OCI-LY3 (cell line): ENCODE results near the gene CSPG4.
A peak's percentile ranks its signal among the peaks of the same experiment; 100 is the strongest.
"Not testable (repeated sequence)": the region's sequence is repeated elsewhere in the genome, so short reads cannot be mapped to it uniquely, and the experiment has no call there.

Experiments
- H2AFZ ChIP-seq: fragments of 200-600, 300-600 bp; shearing (Covaris generic); 2 replicates; pipeline ENCODE4 v1.6.0; 2014; ENCODE audit warnings: antibody characterized with exemption, low read depth, low read length
- H3K27ac ChIP-seq: fragments of 200-600, 300-600 bp; sonication (generic); 2 replicates; pipeline ENCODE4 v1.5.1; 2014; ENCODE audit warnings: mild to moderate bottlenecking, low read length, moderate library complexity, mixed read lengths
- H3K27me3 ChIP-seq: fragments of 200-600, 300-600 bp; sonication (generic); 2 replicates; pipeline ENCODE4 v1.6.1; 2014; ENCODE audit warnings: low read depth, low read length, mixed read lengths
- H3K36me3 ChIP-seq: fragments of 200-600, 300-600 bp; sonication (generic); replicated peaks from 2 replicates; pipeline ENCODE3; 2014; ENCODE audit warnings: low read depth, low read length, mixed read lengths
- H3K4me1 ChIP-seq: fragments of 300-600, 200-600 bp; sonication (generic); 2 replicates; pipeline ENCODE4 v1.6.1; 2014; ENCODE audit warnings: low read length, mixed read lengths
- H3K4me2 ChIP-seq: fragments of 200-600, 300-600 bp; sonication (generic); 2 replicates; pipeline ENCODE4 v1.6.1; 2014; ENCODE audit warnings: low read length, mixed read lengths
- H3K4me3 ChIP-seq: fragments of 300-600, 200-600 bp; sonication (generic); 2 replicates; pipeline ENCODE4 v1.5.1; 2014; ENCODE audit warnings: antibody characterized with exemption, mild to moderate bottlenecking, low read length, moderate library complexity
- H3K79me2 ChIP-seq: fragments of 300-600, 200-600 bp; shearing (Covaris generic); 2 replicates; pipeline ENCODE4 v1.6.1; 2014; ENCODE audit warnings: mild to moderate bottlenecking, low read length, mixed read lengths
- H3K9ac ChIP-seq: fragments of 300-600, 200-600 bp; shearing (Covaris generic); 2 replicates; pipeline ENCODE4 v1.6.0; 2014; ENCODE audit warnings: mild to moderate bottlenecking, low read length, moderate library complexity
- H3K9me3 ChIP-seq: fragments of 200-600, 300-600 bp; shearing (Covaris generic); 2 replicates; pipeline ENCODE4 v1.6.1; 2014; ENCODE audit warnings: low read length, mixed read lengths; ENCODE audit not compliant: insufficient read depth
- H4K20me1 ChIP-seq: fragments of 200-600, 300-600 bp; sonication (generic); 2 replicates; pipeline ENCODE4 v1.6.1; 2016; ENCODE audit warnings: low read length, mixed read lengths; ENCODE audit not compliant: insufficient read depth
- EZH2phosphoT487 ChIP-seq: fragments of 200-600 bp; shearing (Covaris generic); IDR thresholded peaks from 2 replicates; pipeline ENCODE4 v1.6.1; 2018; ENCODE audit warnings: antibody characterized with exemption, mixed run types, low read depth
- TF ChIP-seq, protein P1 (sequence below): fragments of 200-600, 300-600 bp; sonication (generic); IDR thresholded peaks from 2 replicates; pipeline ENCODE4 v1.5.1; 2014; ENCODE audit warnings: antibody characterized with exemption, low read length, low read depth

Gene CSPG4

DNA sequence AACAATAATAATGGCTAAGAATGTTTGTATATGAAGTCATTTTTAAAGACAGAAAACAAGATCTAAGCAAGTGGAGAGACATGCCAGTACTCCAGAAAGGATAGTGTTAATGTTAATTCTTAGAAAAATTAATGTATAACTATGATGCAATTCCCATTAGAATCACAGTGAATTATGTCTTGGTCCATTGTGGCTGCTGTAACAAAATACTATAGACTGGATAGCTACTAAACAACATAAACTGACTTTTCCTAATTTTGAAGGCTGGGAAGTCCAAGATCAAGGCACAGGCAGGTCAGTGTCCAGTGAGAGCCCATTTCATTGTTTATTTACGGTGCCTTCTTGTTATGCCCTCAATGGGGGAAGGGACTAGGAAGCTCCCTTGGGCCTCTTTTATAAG is 32.7 kb upstream of the CSPG4 start:
- no peak overlapping the region for H3K4me2 ChIP-seq
- peaks cover 4% of the 10 kb centered on the region; the same call in 1 of the 2 replicates for H3K27me3 ChIP-seq
- no peaks in the 10 kb centered on the region for H3K36me3 ChIP-seq
- no peaks in the 10 kb centered on the region for H4K20me1 ChIP-seq
- TF ChIP-seq, protein P1, sequence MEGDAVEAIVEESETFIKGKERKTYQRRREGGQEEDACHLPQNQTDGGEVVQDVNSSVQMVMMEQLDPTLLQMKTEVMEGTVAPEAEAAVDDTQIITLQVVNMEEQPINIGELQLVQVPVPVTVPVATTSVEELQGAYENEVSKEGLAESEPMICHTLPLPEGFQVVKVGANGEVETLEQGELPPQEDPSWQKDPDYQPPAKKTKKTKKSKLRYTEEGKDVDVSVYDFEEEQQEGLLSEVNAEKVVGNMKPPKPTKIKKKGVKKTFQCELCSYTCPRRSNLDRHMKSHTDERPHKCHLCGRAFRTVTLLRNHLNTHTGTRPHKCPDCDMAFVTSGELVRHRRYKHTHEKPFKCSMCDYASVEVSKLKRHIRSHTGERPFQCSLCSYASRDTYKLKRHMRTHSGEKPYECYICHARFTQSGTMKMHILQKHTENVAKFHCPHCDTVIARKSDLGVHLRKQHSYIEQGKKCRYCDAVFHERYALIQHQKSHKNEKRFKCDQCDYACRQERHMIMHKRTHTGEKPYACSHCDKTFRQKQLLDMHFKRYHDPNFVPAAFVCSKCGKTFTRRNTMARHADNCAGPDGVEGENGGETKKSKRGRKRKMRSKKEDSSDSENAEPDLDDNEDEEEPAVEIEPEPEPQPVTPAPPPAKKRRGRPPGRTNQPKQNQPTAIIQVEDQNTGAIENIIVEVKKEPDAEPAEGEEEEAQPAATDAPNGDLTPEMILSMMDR, result no peak
- TF ChIP-seq EZH2phosphoT487, result no peak
- H3K79me2 ChIP-seq, result no peaks in the 10 kb centered on the region
- no peaks in the 10 kb centered on the region for H3K9me3 ChIP-seq
- 0 out of 2 replicates have a peak, but pooled peaks cover 2% of the 10 kb centered on the region for H3K4me1 ChIP-seq
- no peak overlapping the region for H3K9ac ChIP-seq
- no peak overlapping the region for H3K4me3 ChIP-seq
- H2AFZ ChIP-seq, result no peak overlapping the region
- no peak overlapping the region for H3K27ac ChIP-seq

DNA sequence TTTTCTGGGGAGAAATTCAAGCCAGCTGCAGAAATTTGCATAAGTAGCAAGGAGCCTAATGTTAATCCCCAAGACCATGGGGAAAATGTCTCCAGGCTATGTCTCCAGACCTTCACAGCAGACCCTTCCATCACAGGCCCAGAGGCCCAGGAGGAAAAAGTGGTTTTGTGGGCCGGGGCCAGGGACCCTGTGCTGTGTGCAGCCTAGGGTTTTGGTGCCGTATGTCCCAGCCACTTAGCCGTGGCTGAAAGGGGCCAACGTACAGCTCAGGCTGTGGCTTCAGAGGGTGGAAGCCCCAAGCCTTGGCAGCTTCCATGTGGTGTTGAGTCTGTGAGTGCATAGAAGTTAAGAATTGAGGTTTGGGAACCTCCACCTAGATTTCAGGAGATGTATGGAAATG is 29.7 kb upstream of the CSPG4 start:
- H3K36me3 ChIP-seq, H4K20me1 ChIP-seq: not testable (repeated sequence)

DNA sequence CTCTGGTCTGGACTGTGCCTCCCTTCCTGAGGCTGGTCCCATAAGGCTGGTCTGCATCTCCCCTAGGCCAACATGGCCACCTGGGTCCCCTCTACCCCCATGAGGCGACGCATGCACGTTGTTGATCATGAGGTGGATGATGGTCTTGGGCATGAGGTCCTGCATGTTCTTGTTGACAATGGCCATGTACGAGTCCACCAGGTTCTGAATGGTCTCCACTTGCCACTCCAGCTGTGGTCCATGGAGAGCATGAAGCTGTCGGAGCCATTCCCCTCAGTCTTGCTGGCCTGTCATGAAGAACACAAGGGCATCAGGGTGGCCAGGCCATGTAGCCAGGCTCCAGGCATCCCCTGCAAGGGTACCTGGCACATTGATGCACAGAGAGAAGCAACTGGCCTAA is 27.1 kb upstream of the CSPG4 start:
- H3K4me3 ChIP-seq, result no peak overlapping the region
- H3K27me3 ChIP-seq, result no peaks in the 10 kb centered on the region

More for the DNA sequence above, 29.7 kb upstream of the CSPG4 start:
- H3K4me1 ChIP-seq, H2AFZ ChIP-seq, H3K9ac ChIP-seq, H3K27me3 ChIP-seq, H3K4me2 ChIP-seq, H3K79me2 ChIP-seq, H3K27ac ChIP-seq, H3K9me3 ChIP-seq, H3K4me3 ChIP-seq: not testable (repeated sequence)

DNA sequence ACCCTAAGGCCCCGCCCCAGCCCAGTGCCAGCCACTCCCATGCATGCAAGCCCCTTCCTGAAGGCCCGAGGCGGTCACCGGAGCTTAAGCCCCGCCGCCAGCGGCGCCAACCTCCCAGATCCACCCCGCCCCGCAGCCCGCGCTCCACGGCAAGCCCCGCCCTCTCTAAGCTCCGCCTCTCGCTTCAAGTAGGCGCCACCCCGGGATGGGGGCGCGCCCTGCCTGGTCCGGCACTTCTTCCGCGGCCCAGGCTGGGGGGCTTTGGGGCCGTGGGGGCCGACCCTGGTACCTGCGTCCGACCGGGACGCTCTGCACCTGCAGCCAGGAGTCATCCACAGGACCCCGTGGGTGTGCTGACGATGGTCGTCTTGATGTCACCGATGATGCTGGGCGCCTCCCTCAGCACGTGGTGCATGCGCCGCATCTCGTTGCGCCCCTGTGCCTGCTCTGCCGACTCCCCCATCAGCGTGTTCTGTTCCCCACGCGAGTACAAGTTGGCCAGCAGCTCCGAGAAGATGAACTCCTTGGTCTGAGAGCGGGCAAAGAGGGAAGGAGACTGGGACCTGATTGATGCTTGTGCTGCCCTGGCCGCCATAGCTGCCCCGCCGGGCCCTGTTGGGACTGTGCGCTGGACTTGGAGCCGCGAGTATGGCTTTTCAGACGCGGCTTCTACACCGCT is 26.1 kb upstream of the CSPG4 start:
- H3K27ac ChIP-seq, result no peak overlapping the region
- peaks cover 6% of the 10 kb centered on the region for H3K4me1 ChIP-seq
- H3K9ac ChIP-seq, result peak overlapping the region; percentile 3; the same call in 1 of the 2 replicates
- H3K79me2 ChIP-seq, result no peaks in the 10 kb centered on the region
- H3K4me3 ChIP-seq, result peak overlapping the region; percentile 84
- TF ChIP-seq EZH2phosphoT487, result no peak
- TF ChIP-seq, protein P1, result no peak
- H3K9me3 ChIP-seq, result no peaks in the 10 kb centered on the region
- H2AFZ ChIP-seq, result peak overlapping the region; percentile 81; the same call in 1 of the 2 replicates
- no peaks in the 10 kb centered on the region for H3K27me3 ChIP-seq
- no peaks in the 10 kb centered on the region for H3K36me3 ChIP-seq
- no peaks in the 10 kb centered on the region for H4K20me1 ChIP-seq
- H3K4me2 ChIP-seq, result peak overlapping the region; percentile 80

More for the DNA sequence above, 27.1 kb upstream of the CSPG4 start:
- H3K27ac ChIP-seq, result no peak overlapping the region
- peaks cover 6% of the 10 kb centered on the region for H3K4me1 ChIP-seq
- TF ChIP-seq, protein P1, result no peak
- no peak for TF ChIP-seq EZH2phosphoT487
- no peak overlapping the region for H3K4me2 ChIP-seq
- H3K79me2 ChIP-seq, result no peaks in the 10 kb centered on the region
- H3K36me3 ChIP-seq, result no peaks in the 10 kb centered on the region
- H3K9me3 ChIP-seq, result no peaks in the 10 kb centered on the region
- H4K20me1 ChIP-seq, result no peaks in the 10 kb centered on the region
- H3K9ac ChIP-seq, result no peak overlapping the region
- H2AFZ ChIP-seq, result no peak overlapping the region
